KMS-11 (cell line): ENCODE measurements around the gene NSRP1.

Source experiments
- H2AFZ ChIP-seq: fragments of 200-600 bp; sonication (generic); 2 replicates; pipeline ENCODE4 v1.6.1; 2016; ENCODE audit warnings: antibody characterized with exemption, mixed run types, low read depth
- H3K27ac ChIP-seq: fragments of 200-600 bp; sonication (generic); 2 replicates; pipeline ENCODE4 v1.6.1; 2016; ENCODE audit warnings: mild to moderate bottlenecking, mixed run types
- H3K27me3 ChIP-seq: fragments of 200-600 bp; sonication (generic); 2 replicates; pipeline ENCODE4 v1.6.1; 2017; ENCODE audit warnings: mild to moderate bottlenecking, low read depth, mixed run types, moderate library complexity; ENCODE audit not compliant: insufficient read depth
- H3K36me3 ChIP-seq: fragments of 200-600 bp; sonication (generic); 2 replicates; pipeline ENCODE4 v1.6.1; 2017; ENCODE audit warnings: mild to moderate bottlenecking, mixed run types; ENCODE audit not compliant: insufficient read depth
- H3K4me1 ChIP-seq: fragments of 200-600 bp; sonication (generic); 2 replicates; pipeline ENCODE4 v1.6.1; 2016; ENCODE audit warnings: mild to moderate bottlenecking, low read depth, mixed run types; ENCODE audit not compliant: poor library complexity, severe bottlenecking
- H3K4me2 ChIP-seq: fragments of 200-600 bp; sonication (generic); 2 replicates; pipeline ENCODE4 v1.7.0; 2016; ENCODE audit warnings: mild to moderate bottlenecking, mixed run types
- H3K4me3 ChIP-seq: fragments of 200-600 bp; sonication (generic); IDR thresholded peaks from 2 replicates; pipeline ENCODE4 v1.6.1; 2017; ENCODE audit warnings: low read depth, low read length, mixed read lengths; ENCODE audit not compliant: insufficient read depth
- H3K79me2 ChIP-seq: fragments of 200-600 bp; sonication (generic); 2 replicates; pipeline ENCODE4 v1.6.1; 2016; ENCODE audit warnings: low read depth, mixed run types; ENCODE audit not compliant: insufficient read depth
- H3K9ac ChIP-seq: fragments of 200-600 bp; sonication (generic); 2 replicates; pipeline ENCODE4 v1.6.1; 2016; ENCODE audit warnings: mild to moderate bottlenecking, mixed run types
- H4K20me1 ChIP-seq: fragments of 200-600 bp; sonication (generic); 2 replicates; pipeline ENCODE4 v1.6.1; 2016; ENCODE audit warnings: mild to moderate bottlenecking, mixed run types; ENCODE audit not compliant: insufficient read depth
- TF ChIP-seq, protein P1 (sequence below): fragments of 200-600 bp; sonication (generic); conservative IDR thresholded peaks from 2 replicates; pipeline ENCODE4 v1.6.1; 2017; ENCODE audit warnings: low read depth, mild to moderate bottlenecking, antibody characterized with exemption, low read length, moderate library complexity, mixed read lengths

Gene NSRP1

GRCh38 chr17:30172560-30172959, 55.9 kb downstream of the NSRP1 start:
- Histone ChIP-seq H3K27ac (peak overlapping the region; percentile 50; the same call in 1 of the 2 replicates), H3K4me2 (peak overlapping the region; percentile 37; the same call in 1 of the 2 replicates), H3K36me3 (no peaks in the 10 kb centered on the region), H3K79me2 (peaks cover 9% of the 10 kb centered on the region; the same call in 1 of the 2 replicates), H3K4me3 (no peak overlapping the region), H4K20me1 (no peaks in the 10 kb centered on the region), H3K9ac (no peak overlapping the region), H3K4me1 (peaks cover 83% of the 10 kb centered on the region), H3K27me3 (no peaks in the 10 kb centered on the region), H2AFZ (no peak overlapping the region)
- TF ChIP-seq, protein P1, sequence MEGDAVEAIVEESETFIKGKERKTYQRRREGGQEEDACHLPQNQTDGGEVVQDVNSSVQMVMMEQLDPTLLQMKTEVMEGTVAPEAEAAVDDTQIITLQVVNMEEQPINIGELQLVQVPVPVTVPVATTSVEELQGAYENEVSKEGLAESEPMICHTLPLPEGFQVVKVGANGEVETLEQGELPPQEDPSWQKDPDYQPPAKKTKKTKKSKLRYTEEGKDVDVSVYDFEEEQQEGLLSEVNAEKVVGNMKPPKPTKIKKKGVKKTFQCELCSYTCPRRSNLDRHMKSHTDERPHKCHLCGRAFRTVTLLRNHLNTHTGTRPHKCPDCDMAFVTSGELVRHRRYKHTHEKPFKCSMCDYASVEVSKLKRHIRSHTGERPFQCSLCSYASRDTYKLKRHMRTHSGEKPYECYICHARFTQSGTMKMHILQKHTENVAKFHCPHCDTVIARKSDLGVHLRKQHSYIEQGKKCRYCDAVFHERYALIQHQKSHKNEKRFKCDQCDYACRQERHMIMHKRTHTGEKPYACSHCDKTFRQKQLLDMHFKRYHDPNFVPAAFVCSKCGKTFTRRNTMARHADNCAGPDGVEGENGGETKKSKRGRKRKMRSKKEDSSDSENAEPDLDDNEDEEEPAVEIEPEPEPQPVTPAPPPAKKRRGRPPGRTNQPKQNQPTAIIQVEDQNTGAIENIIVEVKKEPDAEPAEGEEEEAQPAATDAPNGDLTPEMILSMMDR = no peak

DNA sequence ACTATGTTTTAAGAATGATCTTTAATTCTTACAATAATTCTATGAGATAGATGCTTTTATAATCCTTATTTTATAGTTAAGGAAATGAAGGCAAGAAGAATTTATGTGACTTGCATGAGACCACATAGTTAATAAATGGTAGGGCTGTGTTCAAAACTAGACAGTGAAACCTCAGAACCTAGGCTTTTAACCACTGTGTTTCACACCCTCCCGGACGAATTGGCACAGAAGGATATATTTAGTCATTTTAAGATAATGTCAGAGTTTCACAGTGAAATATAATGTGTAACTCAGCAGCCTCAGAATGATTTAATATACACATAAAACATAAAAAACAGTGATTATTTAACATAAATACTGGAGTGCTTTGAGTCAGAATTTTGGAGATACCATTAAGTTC, 57.0 kb downstream of the NSRP1 start:
- peaks cover 9% of the 10 kb centered on the region; the same call in 1 of the 2 replicates for H3K79me2 ChIP-seq
- H3K9ac ChIP-seq = peak overlapping the region; percentile 6; the same call in 1 of the 2 replicates
- TF ChIP-seq, protein P1 = no peak
- no peaks in the 10 kb centered on the region for H4K20me1 ChIP-seq
- no peaks in the 10 kb centered on the region for H3K27me3 ChIP-seq
- H3K4me1 ChIP-seq = peaks cover 82% of the 10 kb centered on the region
- H2AFZ ChIP-seq = no peak overlapping the region
- H3K4me2 ChIP-seq = peak overlapping the region; percentile 96
- H3K4me3 ChIP-seq = no peak overlapping the region
- H3K27ac ChIP-seq = peak overlapping the region; percentile 33; the same call in 1 of the 2 replicates
- H3K36me3 ChIP-seq = peaks cover 4% of the 10 kb centered on the region; the same call in 1 of the 2 replicates

GRCh38 chr17:30174556-30174955, 57.9 kb downstream of the NSRP1 start:
- Histone ChIP-seq H3K9ac (no peak overlapping the region), H3K36me3 (peaks cover 4% of the 10 kb centered on the region; the same call in 1 of the 2 replicates), H3K4me3 (no peak overlapping the region), H3K79me2 (peaks cover 9% of the 10 kb centered on the region; the same call in 1 of the 2 replicates), H3K27me3 (no peaks in the 10 kb centered on the region), H3K4me1 (peaks cover 73% of the 10 kb centered on the region), H2AFZ (no peak overlapping the region), H4K20me1 (no peaks in the 10 kb centered on the region), H3K4me2 (peak overlapping the region; percentile 96), H3K27ac (no peak overlapping the region)
- TF ChIP-seq, protein P1 = no peak

DNA sequence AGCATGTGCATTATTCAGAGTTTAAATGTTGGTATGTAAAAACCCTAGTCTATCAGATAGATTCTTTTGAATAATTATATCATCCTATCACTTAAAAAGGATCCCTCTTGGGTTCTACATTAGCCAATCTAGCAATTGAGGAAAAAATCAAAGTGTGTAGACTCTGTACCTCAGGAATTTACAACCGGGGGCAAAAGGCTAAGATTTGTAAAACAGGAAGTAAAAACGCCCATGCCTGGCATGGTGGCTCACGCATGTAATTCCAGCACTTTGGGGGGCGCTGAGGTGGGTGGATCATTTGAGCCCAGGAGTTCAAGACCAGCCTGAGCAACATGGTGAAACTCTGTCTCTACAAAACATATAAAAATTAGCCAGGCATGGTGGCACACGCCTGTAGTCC, 60.2 kb downstream of the NSRP1 start:
- peaks cover 4% of the 10 kb centered on the region; the same call in 1 of the 2 replicates for H3K36me3 ChIP-seq
- H3K27ac ChIP-seq = no peak overlapping the region
- H3K27me3 ChIP-seq = no peaks in the 10 kb centered on the region
- peaks cover 9% of the 10 kb centered on the region; the same call in 1 of the 2 replicates for H3K79me2 ChIP-seq
- no peaks in the 10 kb centered on the region for H4K20me1 ChIP-seq
- no peak overlapping the region for H2AFZ ChIP-seq
- peaks cover 50% of the 10 kb centered on the region for H3K4me1 ChIP-seq
- no peak overlapping the region for H3K4me3 ChIP-seq
- no peak overlapping the region for H3K4me2 ChIP-seq
- TF ChIP-seq, protein P1 = no peak
- H3K9ac ChIP-seq = no peak overlapping the region
